ENCODE measurements around the gene MAN1C1.
"Not testable (repeated sequence)": the region's sequence is repeated elsewhere in the genome, so short reads cannot be mapped to it uniquely, and the experiment has no call there.

- TF ChIP-seq POLR2A (IDR thresholded peaks at IDR 0.05; ENCODE audit: extremely low read depth, insufficient read length); CTCF (IDR thresholded peaks at IDR 0.05; ENCODE audit: low read depth, low read length); MYC (IDR thresholded peaks at IDR 0.05; ENCODE audit: low read depth, low read length): not testable (repeated sequence)
Measured at GRCh38 chr1:25696643-25697042, 80.1 kb downstream of the MAN1C1 start.

All from NB4 (cell line).